Activated CD8-positive, alpha-beta memory T cell treated with anti-CD3 and anti-CD28 coated beads for 48 hours (primary cell): ENCODE data around the gene PHOX2A.
"Not testable (repeated sequence)": the region's sequence is repeated elsewhere in the genome, so short reads cannot be mapped to it uniquely, and the experiment has no call there.

Experiments
- DNase-seq, 3 experiments: peaks; one replicate each; pipeline ENCODE4 v3.0.0-alpha.2; 2020; ENCODE audit warnings: low read depth in 2 of 3, low spot score in 2 of 3

PHOX2A gene

GRCh38 chr11:72223615-72224563 is 20.1 kb downstream of the PHOX2A start:
- peak in 2 of 3 experiments; percentile 38 to 44 for DNase-seq

GRCh38 chr11:72222907-72223614 is 20.9 kb downstream of the PHOX2A start:
- DNase-seq, result peak; percentile 80 to 86 (median 81)

- DNase-seq, result no peak
These were observed 21.7 kb downstream of the PHOX2A start for GRCh38 chr11:72222106-72222891.

- DNase-seq, result no peak
These were observed 22.4 kb downstream of the PHOX2A start for GRCh38 chr11:72221386-72222075.

GRCh38 chr11:72220696-72221363 is 23.1 kb downstream of the PHOX2A start:
- DNase-seq, result no peak

- no peak for DNase-seq
These were observed 25.7 kb downstream of the PHOX2A start for GRCh38 chr11:72218251-72218745.

- DNase-seq, result no peak
These were observed 26.1 kb downstream of the PHOX2A start for GRCh38 chr11:72217841-72218240.

- no peak for DNase-seq
These were observed 27.3 kb downstream of the PHOX2A start, which contains the start of gene FOLR2 for GRCh38 chr11:72216638-72217037. TSS of gene FOLR2 (plus strand) at chr11:72216794. CDS start at chr11:72218585, 1,791 bp downstream.

- DNase-seq, result no peak
These were observed 34.9 kb downstream of the PHOX2A start for GRCh38 chr11:72209101-72209500.

GRCh38 chr11:72208281-72208680 is 35.7 kb downstream of the PHOX2A start:
- DNase-seq, result no peak

- DNase-seq, result not testable (repeated sequence)
These were observed 37.2 kb downstream of the PHOX2A start for GRCh38 chr11:72206794-72207193.

GRCh38 chr11:72204886-72205285 is 39.1 kb downstream of the PHOX2A start:
- DNase-seq, result no peak

GRCh38 chr11:72203163-72203562 is 40.8 kb downstream of the PHOX2A start:
- no peak for DNase-seq

- no peak for DNase-seq
These were observed 41.4 kb downstream of the PHOX2A start for GRCh38 chr11:72202571-72202970.

- not testable (repeated sequence) for DNase-seq
These were observed 42.5 kb downstream of the PHOX2A start for GRCh38 chr11:72201445-72201844.

- DNase-seq, result no peak
These were observed 48.3 kb downstream of the PHOX2A start for GRCh38 chr11:72195518-72196270.

- no peak for DNase-seq
These were observed 52.0 kb downstream of the PHOX2A start, which contains the start of gene FOLR1 for GRCh38 chr11:72191961-72192381. TSS of gene FOLR1 (plus strand) at chr11:72192140. CDS start at chr11:72192174, 34 bp downstream.

GRCh38 chr11:72190631-72191071 is 53.3 kb downstream of the PHOX2A start:
- no peak for DNase-seq
